Mucosa of descending colon (tissue), 3 donors: ENCODE data around the gene ZDHHC9. TPM values are rescaled to one million over a fixed set of nuclear protein-coding genes. Genes with fewer than 3 reads are reported as not detected.
A peak's percentile ranks its signal among the peaks of the same experiment; 100 is the strongest.

Experiments used
- ATAC-seq: fragments of 200-7000 bp; cut with Tn5 transposase; one replicate; pipeline ENCODE4 v1.9.1; 2020; ENCODE audit warnings: mild to moderate bottlenecking, moderate library complexity
- DNase-seq, 3 donors: peaks; one replicate each; pipeline ENCODE4 v3.0.0-alpha.2; 2020
- H3K36me3 ChIP-seq: fragments of 200-600 bp; one replicate; pipeline ENCODE4 v1.8.0; 2021; ENCODE audit warnings: low read depth, mild to moderate bottlenecking
- H3K4me1 ChIP-seq: fragments of 200-600 bp; one replicate; pipeline ENCODE4 v1.8.0; 2021; ENCODE audit warnings: low read depth, mild to moderate bottlenecking
- H3K4me3 ChIP-seq: fragments of 200-600 bp; one replicate; pipeline ENCODE4 v1.8.0; 2021; ENCODE audit warnings: mild to moderate bottlenecking
- H3K9me3 ChIP-seq: fragments of 200-600 bp; one replicate; pipeline ENCODE4 v1.8.0; 2021; ENCODE audit warnings: mild to moderate bottlenecking
- intact Hi-C, 2 donors: fragments of 100-400 bp; cut with DNase I in 1 of 2; cut with micrococcal nuclease in 1 of 2; formaldehyde crosslinking; loops; one replicate each; pipeline versions ENCODE4 v1.11.0 to v1.11.1; 2022; cut with DNase I, micrococcal nuclease
- total RNA-seq, 3 donors: library from RNA; stranded (reverse); fragmentation: NEBNext Ultra II Directional in 2 of 3; extraction: Animal tissue kit (Norgen Biotek cat#: 25700) in 2 of 3; gene quantifications; one replicate each; pipeline versions ENCODE4 v1.2.1 to v1.2.4, GENCODE V29; 2021 to 2023
- TF ChIP-seq, protein P1 (sequence below): fragments of 200-600 bp; IDR thresholded peaks from one replicate; pipeline ENCODE4 v1.8.0; 2022; ENCODE audit warnings: antibody characterized with exemption, mild to moderate bottlenecking
- donor health status: DM: no; HTN: no; CAD: no; lungs with moderate emphysema.
- donor health status: DM: no; HTN: no; CAD: no.
- donor health status: DM: no; HTN: yes; CAD: no.

ZDHHC9 gene
- total RNA-seq, 3 donors from 2014 or later = 23.1 to 41.2 (median 33.6) TPM

DNA sequence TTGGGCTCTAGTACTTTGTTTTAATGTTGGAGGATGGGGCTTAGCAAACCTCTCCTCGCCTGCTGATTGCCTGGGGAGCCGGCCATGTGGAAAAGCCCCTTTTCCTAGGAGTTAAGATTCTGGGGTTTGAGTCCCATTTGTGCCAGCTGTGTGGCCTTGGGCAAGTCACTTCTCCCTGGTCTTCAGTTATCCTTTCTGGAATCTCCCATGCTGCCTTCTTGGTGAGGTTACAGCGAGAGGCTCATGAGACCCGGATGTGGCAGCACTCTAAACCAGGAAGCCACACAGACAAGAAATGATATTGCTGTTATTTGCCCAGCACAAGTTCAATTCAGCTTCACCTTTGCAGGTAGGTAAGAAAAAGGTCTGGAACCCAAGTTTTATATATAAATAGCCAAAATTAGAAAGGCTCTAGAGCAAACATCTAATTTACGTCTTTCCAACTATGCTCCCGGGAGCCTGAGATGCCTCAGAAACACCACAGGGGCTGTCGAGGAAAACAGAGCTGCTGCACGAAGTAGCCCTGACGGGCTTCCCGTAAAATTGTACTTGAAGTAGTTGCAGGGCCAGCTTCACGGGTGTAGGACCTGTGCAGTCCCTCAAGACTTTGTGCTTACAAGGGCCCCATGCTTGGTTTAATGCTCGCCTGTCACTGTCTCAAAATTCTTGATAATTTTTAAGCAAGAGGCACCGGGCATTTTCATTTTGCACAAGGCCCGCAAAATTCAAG, 72.3 kb downstream of the ZDHHC9 start:
- no peaks in the 10 kb centered on the region for H3K9me3 ChIP-seq
- no peaks in the 10 kb centered on the region for H3K4me1 ChIP-seq
- TF ChIP-seq, protein P1, sequence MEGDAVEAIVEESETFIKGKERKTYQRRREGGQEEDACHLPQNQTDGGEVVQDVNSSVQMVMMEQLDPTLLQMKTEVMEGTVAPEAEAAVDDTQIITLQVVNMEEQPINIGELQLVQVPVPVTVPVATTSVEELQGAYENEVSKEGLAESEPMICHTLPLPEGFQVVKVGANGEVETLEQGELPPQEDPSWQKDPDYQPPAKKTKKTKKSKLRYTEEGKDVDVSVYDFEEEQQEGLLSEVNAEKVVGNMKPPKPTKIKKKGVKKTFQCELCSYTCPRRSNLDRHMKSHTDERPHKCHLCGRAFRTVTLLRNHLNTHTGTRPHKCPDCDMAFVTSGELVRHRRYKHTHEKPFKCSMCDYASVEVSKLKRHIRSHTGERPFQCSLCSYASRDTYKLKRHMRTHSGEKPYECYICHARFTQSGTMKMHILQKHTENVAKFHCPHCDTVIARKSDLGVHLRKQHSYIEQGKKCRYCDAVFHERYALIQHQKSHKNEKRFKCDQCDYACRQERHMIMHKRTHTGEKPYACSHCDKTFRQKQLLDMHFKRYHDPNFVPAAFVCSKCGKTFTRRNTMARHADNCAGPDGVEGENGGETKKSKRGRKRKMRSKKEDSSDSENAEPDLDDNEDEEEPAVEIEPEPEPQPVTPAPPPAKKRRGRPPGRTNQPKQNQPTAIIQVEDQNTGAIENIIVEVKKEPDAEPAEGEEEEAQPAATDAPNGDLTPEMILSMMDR = no peak
- H3K4me3 ChIP-seq = no peak overlapping the region
- no peak for DNase-seq
- intact Hi-C loops = no loop called here
- H3K36me3 ChIP-seq = no peaks in the 10 kb centered on the region
- no peak for ATAC-seq

- ATAC-seq = peak; percentile 67
Measured at GRCh38 chrX:129769467-129770154, 74.1 kb downstream of the ZDHHC9 start.

GRCh38 chrX:129768586-129769466, 74.9 kb downstream of the ZDHHC9 start:
- Histone ChIP-seq H3K36me3 (no peaks in the 10 kb centered on the region), H3K9me3 (no peaks in the 10 kb centered on the region), H3K4me3 (no peak overlapping the region), H3K4me1 (no peaks in the 10 kb centered on the region)
- no peak for DNase-seq
- TF ChIP-seq, protein P1 = no peak
- ATAC-seq = no peak
- intact Hi-C loops = no loop called here

More at GRCh38 chrX:129769467-129770154, 74.1 kb downstream of the ZDHHC9 start:
- Histone ChIP-seq H3K9me3 (no peaks in the 10 kb centered on the region), H3K4me3 (no peak overlapping the region), H3K36me3 (no peaks in the 10 kb centered on the region), H3K4me1 (no peaks in the 10 kb centered on the region)
- DNase-seq = peak in 2 of 3 donors; percentile 45 to 75
- intact Hi-C loops = no loop called here
- TF ChIP-seq, protein P1 = no peak

GRCh38 chrX:129768186-129768585, 75.5 kb downstream of the ZDHHC9 start:
- Histone ChIP-seq H3K9me3 (no peaks in the 10 kb centered on the region), H3K4me3 (no peak overlapping the region), H3K4me1 (no peaks in the 10 kb centered on the region), H3K36me3 (no peaks in the 10 kb centered on the region)
- ATAC-seq = no peak
- no peak for DNase-seq
- intact Hi-C loops = no loop called here
- TF ChIP-seq, protein P1 = no peak

DNA sequence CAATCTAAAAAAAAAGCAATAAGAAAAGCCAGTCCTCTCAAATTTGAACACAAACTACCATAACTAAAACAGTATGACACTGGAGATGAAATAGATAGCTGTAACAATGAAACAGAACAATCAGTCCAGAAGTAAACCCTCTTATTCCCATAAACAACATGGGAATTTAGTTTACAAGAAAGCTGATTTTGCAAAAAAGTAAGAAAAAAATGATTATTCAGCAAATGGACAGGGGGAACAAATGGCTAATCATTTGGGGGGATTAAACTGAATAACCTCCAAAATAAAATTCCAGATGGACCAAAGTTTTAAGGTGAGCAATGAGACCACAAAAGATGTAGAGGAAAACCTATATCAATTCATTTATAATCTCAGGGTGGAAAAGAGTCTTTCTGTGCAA, 80.0 kb downstream of the ZDHHC9 start:
- no peak for DNase-seq
- no peaks in the 10 kb centered on the region for H3K4me1 ChIP-seq
- intact Hi-C loops = no loop called here
- ATAC-seq = no peak
- H3K4me3 ChIP-seq = no peak overlapping the region
- no peaks in the 10 kb centered on the region for H3K9me3 ChIP-seq
- H3K36me3 ChIP-seq = no peaks in the 10 kb centered on the region
- TF ChIP-seq, protein P1 = no peak
